Dedifferentiated amniotic fluid mesenchymal stem cell (primary cell): ENCODE data around the gene DHTKD1.
"Not testable (repeated sequence)": the region's sequence is repeated elsewhere in the genome, so short reads cannot be mapped to it uniquely, and the experiment has no call there.

Source experiments
- DNase-seq: peaks from one replicate; pipeline ENCODE4 v3.0.0-alpha.2; 2016; ENCODE audit errors: extremely low spot score

DHTKD1 gene

GRCh38 chr10:12067336-12067735, 1.4 kb upstream of the DHTKD1 start:
- no peak for DNase-seq

- not testable (repeated sequence) for DNase-seq
These were observed 2.7 kb downstream of the DHTKD1 start for GRCh38 chr10:12071441-12071840.

GRCh38 chr10:12073526-12073925, 4.8 kb downstream of the DHTKD1 start:
- DNase-seq, result no peak

GRCh38 chr10:12077580-12078180, 8.9 kb downstream of the DHTKD1 start:
- no peak for DNase-seq

- no peak for DNase-seq
These were observed 12.7 kb downstream of the DHTKD1 start for GRCh38 chr10:12081470-12081869.

- peak; percentile 22 for DNase-seq
These were observed 13.3 kb downstream of the DHTKD1 start for GRCh38 chr10:12081879-12082557.

- DNase-seq, result no peak
These were observed 20.2 kb downstream of the DHTKD1 start for GRCh38 chr10:12088919-12089318.

- DNase-seq, result no peak
These were observed 22.7 kb downstream of the DHTKD1 start for GRCh38 chr10:12091421-12091820.

GRCh38 chr10:12097361-12097760, 28.6 kb downstream of the DHTKD1 start:
- DNase-seq, result not testable (repeated sequence)

- DNase-seq, result no peak
These were observed 29.0 kb downstream of the DHTKD1 start for GRCh38 chr10:12097791-12098190.

GRCh38 chr10:12098966-12099365, 30.2 kb downstream of the DHTKD1 start:
- DNase-seq, result no peak

- DNase-seq, result no peak
These were observed 35.0 kb downstream of the DHTKD1 start for GRCh38 chr10:12103802-12104201.

GRCh38 chr10:12107781-12108180, 39.0 kb downstream of the DHTKD1 start:
- no peak for DNase-seq

- DNase-seq, result no peak
These were observed 40.5 kb downstream of the DHTKD1 start for GRCh38 chr10:12109286-12109685.

GRCh38 chr10:12111528-12111927, 42.8 kb downstream of the DHTKD1 start:
- no peak for DNase-seq

GRCh38 chr10:12113627-12114026, 44.9 kb downstream of the DHTKD1 start:
- no peak for DNase-seq

- no peak for DNase-seq
These were observed 52.9 kb downstream of the DHTKD1 start for GRCh38 chr10:12121673-12122072.

- peak; percentile 89 for DNase-seq
These were observed 60.7 kb downstream of the DHTKD1 start, which contains the start of gene SEC61A2 for GRCh38 chr10:12129222-12130111. SEC61A2 (plus strand) TSS chr10:12129677; CDS start chr10:12129788, 111 bp downstream.

GRCh38 chr10:12130237-12130872, 61.6 kb downstream of the DHTKD1 start:
- peak; percentile 70 for DNase-seq

GRCh38 chr10:12135631-12136030, 66.9 kb downstream of the DHTKD1 start:
- DNase-seq, result no peak

- no peak for DNase-seq
These were observed 71.3 kb downstream of the DHTKD1 start for GRCh38 chr10:12140038-12140437.

GRCh38 chr10:12144538-12144937, 75.8 kb downstream of the DHTKD1 start:
- no peak for DNase-seq
